H1 (cell line): Measurements from ENCODE around the gene ZMIZ1. TPM values are rescaled to one million over a fixed set of nuclear protein-coding genes. Genes with fewer than 3 reads are reported as not detected.

Experiments
- SIRT6 ChIP-seq: IDR thresholded peaks from one replicate; pipeline ENCODE4 v1.7.1; 2012; ENCODE audit warnings: low read length, inconsistent platforms
- polyA plus RNA-seq, 7 experiments: library from polyadenylated mRNA; depleted of rRNA in 3 of 7; stranded (reverse) in 5 of 7; unstranded in 2 of 7; fragments of >200 nt in 5 of 7; fragments of 200-250 nt in 2 of 7; gene quantifications; 1 replicate in 5 of 7; 2 replicates in 1 of 7; 4 replicates in 1 of 7; pipeline versions ENCODE4 v1.2.1 to v1.2.3, GENCODE V29; 2011 to 2013; ENCODE audit warnings: missing spikeins in 2 of 7, mixed read lengths in 2 of 7
- total RNA-seq: library from RNA; stranded (reverse); fragmentation: NEBNext Ultra II Directional; extraction: Animal tissue kit (Norgen Biotek cat#: 25700); gene quantifications from 2 replicates; pipeline ENCODE4 v1.2.1, GENCODE V29; 2021

Gene ZMIZ1
- total and polyA plus RNA-seq, 2 of the 8 experiments (the other 6 are each of a cell fraction or from before 2014, with no cell fraction given) = 8.1 to 28.0 TPM

DNA sequence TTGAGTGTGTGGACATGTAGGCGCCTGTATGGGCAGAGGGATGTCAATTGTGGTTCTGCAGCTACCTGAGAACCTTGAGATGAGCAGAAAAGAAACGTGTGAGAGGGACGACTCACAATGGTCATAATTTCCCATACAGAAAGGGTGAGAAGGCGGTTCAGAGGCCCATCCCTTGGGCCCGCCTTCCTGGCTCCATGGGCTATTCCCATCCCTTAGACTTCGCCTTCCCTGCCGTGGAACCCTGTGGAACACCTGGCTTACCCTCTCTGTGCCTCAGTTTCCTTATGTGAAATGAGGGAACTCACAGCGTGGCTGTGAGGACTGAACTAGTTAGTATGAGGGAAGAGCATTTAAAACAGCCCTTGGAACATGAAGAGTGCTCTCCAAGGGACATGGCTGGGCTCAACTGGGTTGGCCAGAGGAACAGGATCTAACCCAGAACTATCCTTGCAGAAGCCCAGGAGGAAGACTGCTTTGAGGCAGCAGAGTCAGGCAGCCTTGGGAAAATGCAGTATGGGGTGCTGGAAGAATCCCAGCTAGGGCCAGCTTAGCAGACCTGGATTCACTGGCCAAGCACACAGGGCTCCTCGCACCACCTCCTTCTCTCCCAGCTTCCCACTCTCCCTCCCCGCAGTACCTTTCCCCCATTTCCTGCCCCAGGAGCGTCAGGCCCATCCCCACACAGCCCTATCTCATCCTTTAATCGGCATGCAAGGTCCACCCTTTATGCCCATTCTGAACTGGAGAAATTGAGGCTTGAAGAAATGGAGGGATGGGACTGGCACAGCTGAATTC lies 11.1 kb upstream of the ZMIZ1 start (continued):
- no peak for TF ChIP-seq SIRT6
